Ovary (tissue), 3 donors: ENCODE measurements around the gene OLFML3.
"Not testable (repeated sequence)": the region's sequence is repeated elsewhere in the genome, so short reads cannot be mapped to it uniquely, and the experiment has no call there.

Experiments used
- CTCF ChIP-seq, 3 donors: fragments of 450-650 bp in 2 of 3; fragments of 200-600 bp in 1 of 3; IDR thresholded peaks; one replicate each; pipeline versions ENCODE4 v1.5.1 to v1.8.0; 2016 to 2022; ENCODE audit warnings: antibody characterized with exemption in 3 of 3, mild to moderate bottlenecking in 1 of 3
- POLR2A ChIP-seq: fragments of 450-650 bp; IDR thresholded peaks from one replicate; pipeline ENCODE4 v1.6.1; 2017; ENCODE audit warnings: antibody characterized with exemption, mild to moderate bottlenecking, moderate library complexity
- donor health status: DM: no; HTN: no; CAD: no.

DNA sequence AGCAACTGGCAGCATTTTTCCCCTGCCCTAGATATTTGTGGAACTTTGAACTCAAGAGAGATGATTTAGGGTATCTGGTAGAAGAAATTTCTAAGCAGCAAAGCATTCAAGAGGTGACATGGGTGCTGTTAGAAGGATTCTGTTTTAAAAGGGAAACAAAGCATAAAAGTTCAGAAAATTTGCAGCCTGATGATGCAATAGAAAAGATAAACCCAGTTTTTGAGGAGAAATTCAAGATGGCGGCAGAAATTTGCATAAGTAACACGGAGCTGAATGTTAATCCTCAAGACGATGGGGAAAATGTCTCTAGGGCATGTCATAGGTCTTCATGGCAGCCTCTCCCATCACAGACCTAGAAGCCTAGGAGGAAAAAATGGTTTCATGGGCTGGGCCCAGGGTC lies 40.5 kb downstream of the OLFML3 start:
- TF ChIP-seq POLR2A; CTCF (IDR thresholded peaks at IDR 0.05): not testable (repeated sequence)
